ENCODE results near the gene FGD4. TPM values are rescaled to one million over a fixed set of nuclear protein-coding genes. Genes with fewer than 3 reads are reported as not detected.

FGD4 gene
- total RNA-seq, 1 experiment from 2014 or later: 39.7 TPM

GRCh38 chr12:32617534-32617933 is 218.2 kb downstream of the FGD4 start:
- Mint-ChIP-seq H3K9me3 (no peaks in the 10 kb centered on the region), H3K27me3 (ENCODE audit: low read depth) (no peaks in the 10 kb centered on the region), H3K4me3 (no peak overlapping the region), H3K27ac (no peak overlapping the region), H3K4me1 (no peaks in the 10 kb centered on the region), H3K36me3 (peaks cover 34% of the 10 kb centered on the region)
- ChIA-PET POLR2A (no interaction called here), CTCF (no interaction called here)
- TF ChIP-seq ESRRA (CRISPR knock-in tag; IDR thresholded peaks at IDR 0.05; ENCODE audit: borderline replicate concordance) (no peak), ATF1 (CRISPR knock-in tag; IDR thresholded peaks at IDR 0.05) (no peak), E2F1 (CRISPR knock-in tag; IDR thresholded peaks at IDR 0.05) (no peak), JAZF1 (CRISPR knock-in tag; IDR thresholded peaks at IDR 0.05) (no peak), HMGXB4 (CRISPR knock-in tag; IDR thresholded peaks at IDR 0.05) (no peak), NR1H2 (CRISPR knock-in tag; IDR thresholded peaks at IDR 0.05) (no peak), TEAD1 (CRISPR knock-in tag; IDR thresholded peaks at IDR 0.05) (no peak), FOXK1 (CRISPR knock-in tag; IDR thresholded peaks at IDR 0.05) (no peak), PRRX2 (CRISPR knock-in tag; IDR thresholded peaks at IDR 0.05) (no peak), ERG (CRISPR knock-in tag; IDR thresholded peaks at IDR 0.05) (no peak), CREM (CRISPR knock-in tag; IDR thresholded peaks at IDR 0.05) (no peak), ETV6 (CRISPR knock-in tag; IDR thresholded peaks at IDR 0.05) (no peak), RORB (CRISPR knock-in tag; IDR thresholded peaks at IDR 0.05) (no peak), ZSCAN18 (CRISPR knock-in tag; IDR thresholded peaks at IDR 0.05) (no peak), AR (CRISPR knock-in tag; IDR thresholded peaks at IDR 0.05) (no peak), FOXJ3 (CRISPR knock-in tag; IDR thresholded peaks at IDR 0.05; ENCODE audit: borderline replicate concordance) (no peak), STAT6 (CRISPR knock-in tag; conservative IDR thresholded peaks at IDR 0.05; ENCODE audit: low read depth) (no peak), ZNF138 (CRISPR knock-in tag; conservative IDR thresholded peaks at IDR 0.05) (no peak), GRHL2 (CRISPR knock-in tag; IDR thresholded peaks at IDR 0.05; ENCODE audit: insufficient replicate concordance, severe bottlenecking) (no peak), ZNF532 (CRISPR knock-in tag; IDR thresholded peaks at IDR 0.05; ENCODE audit: borderline replicate concordance) (no peak)
- ATAC-seq (no peak), DNase-seq (ENCODE audit: low spot score) (no peak)

All from WTC11 (cell line).